GM18873 (cell line): ENCODE data around the gene CFAP65.

ENCODE experiments used
- ATAC-seq: cut with Tn5 transposase; IDR thresholded peaks from one replicate; pipeline ENCODE4 v1.9.1; 2021; ENCODE audit warnings: mild to moderate bottlenecking, moderate library complexity, moderate number of reproducible peaks; ENCODE audit not compliant: unreplicated experiment, low FRiP score

Gene CFAP65

GRCh38 chr2:219041252-219041651 lies at the start of gene CFAP65:
TSS of gene CFAP65 (minus strand) at chr2:219041516. CDS start at chr2:219039048, 2,468 bp downstream.
- no peak for ATAC-seq

DNA sequence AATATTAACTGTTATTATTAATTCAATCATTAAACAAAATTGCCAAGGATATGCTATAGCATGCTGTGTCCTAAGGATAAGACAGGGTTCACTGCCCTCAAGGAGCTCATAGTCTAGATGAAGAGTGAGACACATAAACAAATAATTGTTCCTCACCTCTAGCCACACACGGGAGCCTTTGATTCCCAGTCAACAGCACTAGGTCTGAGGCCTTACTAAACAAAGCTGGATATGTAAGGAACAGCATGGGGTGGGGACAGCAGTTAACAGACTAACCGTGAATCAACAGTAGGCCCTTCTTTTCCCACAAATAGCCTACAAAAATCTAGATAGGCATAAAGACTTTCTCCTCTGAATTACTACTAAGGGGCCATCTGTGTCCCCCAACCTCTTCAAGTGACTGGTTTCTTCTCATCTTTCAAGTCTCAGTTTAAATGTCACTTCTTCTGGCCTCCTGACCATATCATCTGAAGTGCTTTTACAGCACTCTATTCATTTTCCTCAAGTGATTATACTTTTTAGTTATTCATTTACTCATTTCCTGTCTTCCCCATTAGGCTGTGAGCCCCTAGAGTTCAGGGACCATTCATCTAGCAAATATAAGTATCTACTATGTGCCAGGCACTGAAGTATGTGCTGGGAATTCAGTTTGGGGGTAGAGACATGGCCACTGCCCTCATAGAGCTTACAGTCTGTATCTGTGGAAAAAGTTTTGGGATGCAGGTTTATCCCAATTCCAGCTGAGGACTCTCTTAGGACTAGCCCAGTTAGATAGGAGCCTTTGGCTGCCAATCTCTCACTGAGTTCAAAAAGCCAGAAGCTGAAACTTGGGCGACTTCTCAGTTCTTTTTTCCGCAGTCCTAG lies 49.4 kb upstream of the CFAP65 start:
- ATAC-seq: no peak

GRCh38 chr2:219089330-219089729 lies 48.0 kb upstream of the CFAP65 start:
- no peak for ATAC-seq

- no peak for ATAC-seq
Observed at GRCh38 chr2:219087848-219088247, 46.5 kb upstream of the CFAP65 start.

DNA sequence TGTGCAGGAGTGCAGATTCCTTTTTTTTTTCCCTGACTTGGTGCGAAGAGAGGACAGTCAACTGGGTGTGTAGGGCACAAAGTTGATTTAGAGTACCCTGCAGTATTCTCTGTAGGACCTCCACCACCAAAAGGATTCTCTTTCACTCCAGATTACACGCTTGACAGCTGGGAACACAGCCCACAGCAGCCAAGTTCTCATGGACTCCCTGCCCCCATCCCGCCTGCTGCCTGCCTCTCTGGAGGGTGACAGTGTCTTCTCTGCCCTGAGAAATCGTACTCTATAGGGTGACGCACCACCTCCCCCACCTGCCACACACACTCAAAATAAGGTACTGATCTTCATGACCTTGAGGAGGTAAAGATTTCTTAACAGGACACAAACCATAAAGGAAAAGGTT lies 46.0 kb upstream of the CFAP65 start:
- no peak for ATAC-seq

- ATAC-seq: no peak
Observed at GRCh38 chr2:219086196-219086595, 44.9 kb upstream of the CFAP65 start.

DNA sequence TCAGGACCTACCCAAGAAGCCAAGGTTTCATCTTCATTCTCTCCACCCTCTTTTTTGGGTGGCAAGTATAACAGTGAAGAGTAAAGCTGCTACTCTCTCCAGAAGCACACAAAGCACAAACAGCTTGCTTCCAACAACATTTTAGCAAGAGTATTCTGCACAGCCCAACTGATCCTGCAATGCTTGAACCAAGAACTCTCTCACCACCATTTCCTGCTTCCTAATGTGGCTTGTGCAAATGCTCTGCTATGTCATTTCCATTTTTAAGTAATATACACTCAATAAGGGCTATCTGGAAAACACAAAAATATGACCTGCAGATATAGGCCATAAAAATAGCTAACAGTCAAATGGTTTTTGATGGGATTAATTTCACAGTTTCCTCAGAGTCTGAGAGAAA lies 43.5 kb upstream of the CFAP65 start:
- no peak for ATAC-seq

- ATAC-seq: no peak
Observed at GRCh38 chr2:219082332-219082958, 41.1 kb upstream of the CFAP65 start.

DNA sequence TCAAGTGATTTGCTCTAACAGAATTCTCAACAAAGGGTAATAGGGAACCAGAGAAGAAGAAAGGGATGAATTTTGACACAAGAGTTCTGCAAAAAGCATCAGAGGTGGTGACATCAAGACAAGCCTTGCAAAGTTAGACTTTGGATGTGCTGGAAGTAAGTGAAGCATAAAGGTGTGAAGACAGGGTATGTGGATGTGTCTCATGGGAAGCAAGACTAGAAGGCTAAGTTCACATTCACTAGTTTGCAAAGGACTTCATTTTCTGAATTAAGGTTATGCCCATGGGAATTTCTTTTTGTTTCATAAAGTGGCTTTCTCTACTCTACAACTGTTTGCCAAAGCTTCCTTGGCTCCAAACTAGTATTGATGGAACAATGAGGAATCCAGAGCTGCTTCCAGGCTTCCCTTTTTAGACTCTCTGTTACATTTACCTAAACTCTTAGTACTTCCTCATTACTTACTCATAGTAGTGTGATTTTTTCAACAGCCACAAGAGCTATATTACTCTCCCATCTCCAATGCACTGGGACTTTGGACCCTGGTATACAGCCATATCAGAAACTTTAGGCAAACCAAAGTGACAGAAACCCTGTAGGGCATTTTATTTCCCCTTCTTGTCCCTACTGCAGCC lies 40.5 kb upstream of the CFAP65 start:
- ATAC-seq: no peak

- no peak for ATAC-seq
Observed at GRCh38 chr2:219081096-219081495, 39.8 kb upstream of the CFAP65 start.

- no peak for ATAC-seq
Observed at GRCh38 chr2:219079417-219079816, 38.1 kb upstream of the CFAP65 start.

DNA sequence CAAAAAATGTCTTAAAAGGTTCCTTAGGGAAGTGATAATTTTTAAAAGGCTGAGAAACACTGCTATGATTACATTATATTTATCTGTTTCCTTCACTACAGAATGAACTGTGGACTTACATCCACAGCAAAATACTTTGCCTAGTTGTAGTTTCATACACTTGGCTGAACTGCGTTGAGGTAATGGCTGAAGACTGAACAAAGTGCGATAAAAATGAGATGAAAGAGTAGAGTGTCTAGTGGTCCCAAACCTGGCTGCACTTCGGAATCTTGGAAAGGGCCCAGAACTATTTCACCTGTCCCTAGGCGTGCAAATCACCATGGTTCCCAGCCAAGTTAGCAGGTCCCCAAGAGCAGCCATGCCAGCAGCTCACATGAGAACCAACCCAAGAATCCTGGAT lies 37.6 kb upstream of the CFAP65 start:
- no peak for ATAC-seq

GRCh38 chr2:219078126-219078525 lies 36.8 kb upstream of the CFAP65 start:
- ATAC-seq: no peak

- ATAC-seq: no peak
Observed at GRCh38 chr2:219076253-219076652, 34.9 kb upstream of the CFAP65 start.

GRCh38 chr2:219073413-219074129 lies 32.3 kb upstream of the CFAP65 start:
- ATAC-seq: no peak

- ATAC-seq: no peak
Observed at GRCh38 chr2:219072741-219073250, 31.5 kb upstream of the CFAP65 start.

DNA sequence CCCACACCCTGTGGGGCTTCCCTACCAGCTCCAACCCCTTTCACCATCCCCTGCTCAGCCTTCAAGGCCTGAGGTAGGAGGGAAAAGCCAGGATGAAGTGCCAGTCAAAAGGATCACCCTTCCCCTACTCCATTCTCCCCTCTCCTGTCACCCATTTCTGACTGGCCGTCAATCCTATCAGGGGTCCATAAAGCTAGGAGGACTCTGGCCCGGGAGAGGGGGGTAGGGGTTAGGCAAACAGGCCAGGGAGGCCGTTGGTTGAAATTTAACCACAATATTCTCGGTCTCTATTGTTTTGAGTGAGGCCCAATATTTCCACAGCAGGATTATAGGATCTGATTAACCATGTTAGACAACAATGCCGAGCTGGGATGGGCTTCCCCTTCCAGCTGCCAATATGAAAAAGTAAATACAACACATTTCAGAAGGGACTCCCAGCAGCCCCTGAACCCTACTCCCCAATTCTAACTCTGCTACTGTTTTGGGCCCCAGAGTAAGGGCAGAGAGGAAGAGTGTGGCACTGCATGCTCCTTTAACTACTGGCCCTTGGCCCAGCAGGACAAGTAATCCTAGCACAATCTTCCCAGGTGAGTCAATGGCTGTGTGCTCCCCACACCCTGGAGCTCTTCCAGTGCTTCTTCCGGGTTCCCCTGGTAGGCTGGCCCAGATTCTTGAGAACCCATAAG lies 30.0 kb upstream of the CFAP65 start:
- no peak for ATAC-seq

DNA sequence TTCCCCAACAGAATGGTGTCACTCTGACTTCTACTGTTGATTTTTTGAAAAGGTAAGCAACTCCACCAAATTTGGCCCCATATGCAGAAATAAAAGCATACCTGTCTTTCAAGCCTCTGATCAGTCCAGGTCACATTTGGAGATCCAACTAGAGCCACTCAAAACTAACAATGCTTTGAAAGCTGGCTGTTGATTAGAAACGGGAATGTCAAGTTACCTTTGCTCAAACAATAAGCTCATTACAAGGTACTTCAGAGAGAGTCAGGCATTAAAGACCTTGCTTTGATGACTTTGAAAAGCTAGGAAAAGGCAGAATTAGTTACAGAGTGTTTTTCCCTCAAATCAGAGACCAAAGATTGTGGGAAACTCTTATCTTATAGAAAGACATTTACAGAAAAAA lies 24.2 kb upstream of the CFAP65 start:
- ATAC-seq: no peak

GRCh38 chr2:219062081-219062480 lies 20.8 kb upstream of the CFAP65 start:
- no peak for ATAC-seq
